Panc1 (cell line): ENCODE data around the gene DBT. TPM values are rescaled to one million over a fixed set of nuclear protein-coding genes. Genes with fewer than 3 reads are reported as not detected.

Source experiments
- ATAC-seq: fragments of 200-7000 bp; cut with Tn5 transposase; 2 replicates; pipeline ENCODE4 v1.9.1; 2020; ENCODE audit warnings: mild to moderate bottlenecking, moderate library complexity
- BruUV-seq: library from RNA; stranded (reverse); fragments of 400-500 nt; replicated peaks from 2 replicates; lab custom pipeline; 2021; lab: Mats Ljungman, UMichigan
- CTCF ChIA-PET: fragments of 300-600 bp; sonication (Branson Sonifier 250); formaldehyde crosslinking; loops from one replicate; lab custom pipeline; 2022; ENCODE audit warnings: antibody characterized with exemption; lab: Charles Lee
- POLR2A ChIA-PET: fragments of 300-600 bp; sonication (Branson Sonifier 250); formaldehyde crosslinking; loops from one replicate; lab custom pipeline; 2022; ENCODE audit warnings: antibody characterized with exemption; lab: Charles Lee
- DNase-seq: peaks from one replicate; pipeline ENCODE4 v3.0.0-alpha.2; 2010; ENCODE audit warnings: low read depth, low spot score
- H3K27ac ChIP-seq: 2 replicates; pipeline ENCODE4 v1.5.1; 2011; ENCODE audit warnings: mild to moderate bottlenecking, low read length, inconsistent platforms
- H3K27me3 ChIP-seq: fragments of 200-500 bp; sonication (Bioruptor generic); 2 replicates; pipeline ENCODE4 v1.6.0; 2014; ENCODE audit warnings: low read length, inconsistent platforms; ENCODE audit not compliant: control insufficient read depth, insufficient read depth
- H3K36me3 ChIP-seq: fragments of 200-500 bp; sonication (Bioruptor generic); 2 replicates; pipeline ENCODE4 v1.5.1; 2014; ENCODE audit warnings: inconsistent platforms, mild to moderate bottlenecking, low read length, moderate library complexity; ENCODE audit not compliant: control insufficient read depth, insufficient read depth
- H3K4me1 ChIP-seq: 2 replicates; pipeline ENCODE4 v1.5.1; 2011; ENCODE audit warnings: inconsistent platforms, mild to moderate bottlenecking, low read length, moderate library complexity; ENCODE audit not compliant: control insufficient read depth, insufficient read depth
- H3K4me3 ChIP-seq, 2 experiments: 2 replicates each; pipeline ENCODE4 v1.5.1; 2011 to 2012; ENCODE audit warnings: low read depth in 2 of 2, low read length in 2 of 2, mild to moderate bottlenecking in 2 of 2, inconsistent platforms in 1 of 2, moderate library complexity in 1 of 2
- H3K9me3 ChIP-seq: fragments of 200-500 bp; sonication (Bioruptor generic); 2 replicates; pipeline ENCODE4 v1.5.1; 2014; ENCODE audit warnings: low read depth, mild to moderate bottlenecking, inconsistent platforms, low read length, moderate library complexity; ENCODE audit not compliant: control insufficient read depth, insufficient read depth
- POLR2AphosphoS5 ChIP-seq: IDR thresholded peaks from 2 replicates; pipeline ENCODE4 v1.6.1; 2012; ENCODE audit warnings: mild to moderate bottlenecking, low read depth, low read length, moderate library complexity
- SIN3A ChIP-seq: IDR thresholded peaks from 2 replicates; pipeline ENCODE4 v1.6.1; 2012; ENCODE audit warnings: low read depth, mild to moderate bottlenecking, low read length, moderate library complexity, borderline replicate concordance; ENCODE audit not compliant: insufficient read depth
- TCF7L2 ChIP-seq: IDR thresholded peaks from 2 replicates; pipeline ENCODE4 v1.6.1; 2011; ENCODE audit warnings: mild to moderate bottlenecking, low read depth, low read length, inconsistent platforms
- in situ Hi-C: cut with HindIII; loops from 2 replicates; pipeline ENCODE4 v1.10.0; 2016; ENCODE audit warnings: low sequenced_read_pairs, low pct_unique_long_range_greater_than_20kb
- intact Hi-C: fragments of 100-400 bp; cut with micrococcal nuclease; formaldehyde crosslinking; loops from one replicate; pipeline ENCODE4 v1.10.0; 2022; ENCODE audit not compliant: unreplicated experiment
- total RNA-seq: library from RNA; stranded (reverse); gene quantifications from one replicate; pipeline ENCODE4 v1.2.1, GENCODE V29; 2021; ENCODE audit not compliant: unreplicated experiment
- TF ChIP-seq, protein P1 (sequence below): fragments of 450-650 bp; IDR thresholded peaks from 2 replicates; pipeline ENCODE4 v1.5.1; 2017; ENCODE audit warnings: mild to moderate bottlenecking
- TF ChIP-seq, protein P2 (sequence below), 2 experiments: IDR thresholded peaks; 2 replicates each; pipeline ENCODE4 v1.6.1; 2011 to 2012; ENCODE audit warnings: low read depth in 2 of 2, control low read depth in 1 of 2, low read length in 1 of 2, mild to moderate bottlenecking in 1 of 2, moderate library complexity in 1 of 2; ENCODE audit not compliant: insufficient read depth in 1 of 2

Gene DBT
- total RNA-seq, 1 experiment from 2014 or later: 5.2 TPM

DNA sequence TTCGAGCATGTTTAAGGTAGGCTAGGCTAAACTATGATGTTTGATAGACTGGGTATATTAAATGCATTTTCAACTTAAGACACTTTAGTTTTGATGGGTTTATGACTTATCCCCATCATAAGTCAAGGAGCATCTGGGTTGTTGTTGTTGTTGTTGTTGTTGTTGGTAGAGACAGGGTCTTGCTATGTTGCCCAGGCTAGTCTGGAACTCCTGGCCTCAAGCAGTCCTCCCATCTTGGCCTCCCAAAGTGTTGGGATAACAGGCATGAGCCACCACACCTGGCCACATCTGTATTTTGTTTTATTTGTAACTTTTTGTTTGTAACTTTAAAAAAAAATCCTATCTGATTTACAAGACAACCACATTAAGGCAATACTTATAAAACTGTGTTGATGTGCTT is 17.5 kb downstream of the DBT start:
- Histone ChIP-seq H3K27me3 (no peaks in the 10 kb centered on the region), H3K4me1 (no peaks in the 10 kb centered on the region), H3K36me3 (no peaks in the 10 kb centered on the region), H3K27ac (no peak overlapping the region), H3K9me3 (no peaks in the 10 kb centered on the region), H3K4me3 (no peak overlapping the region)
- DNase-seq (no peak), ATAC-seq (no peak)
- BruUV-seq: no TSS peak
- ChIA-PET CTCF (no interaction called here), POLR2A (no interaction called here)
- in situ Hi-C loops (no loop called here), intact Hi-C loops (no loop called here)
- no peak for TF ChIP-seq SIN3A
- TF ChIP-seq, protein P1, sequence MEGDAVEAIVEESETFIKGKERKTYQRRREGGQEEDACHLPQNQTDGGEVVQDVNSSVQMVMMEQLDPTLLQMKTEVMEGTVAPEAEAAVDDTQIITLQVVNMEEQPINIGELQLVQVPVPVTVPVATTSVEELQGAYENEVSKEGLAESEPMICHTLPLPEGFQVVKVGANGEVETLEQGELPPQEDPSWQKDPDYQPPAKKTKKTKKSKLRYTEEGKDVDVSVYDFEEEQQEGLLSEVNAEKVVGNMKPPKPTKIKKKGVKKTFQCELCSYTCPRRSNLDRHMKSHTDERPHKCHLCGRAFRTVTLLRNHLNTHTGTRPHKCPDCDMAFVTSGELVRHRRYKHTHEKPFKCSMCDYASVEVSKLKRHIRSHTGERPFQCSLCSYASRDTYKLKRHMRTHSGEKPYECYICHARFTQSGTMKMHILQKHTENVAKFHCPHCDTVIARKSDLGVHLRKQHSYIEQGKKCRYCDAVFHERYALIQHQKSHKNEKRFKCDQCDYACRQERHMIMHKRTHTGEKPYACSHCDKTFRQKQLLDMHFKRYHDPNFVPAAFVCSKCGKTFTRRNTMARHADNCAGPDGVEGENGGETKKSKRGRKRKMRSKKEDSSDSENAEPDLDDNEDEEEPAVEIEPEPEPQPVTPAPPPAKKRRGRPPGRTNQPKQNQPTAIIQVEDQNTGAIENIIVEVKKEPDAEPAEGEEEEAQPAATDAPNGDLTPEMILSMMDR: no peak
- TF ChIP-seq POLR2AphosphoS5: no peak
- TF ChIP-seq, protein P2, sequence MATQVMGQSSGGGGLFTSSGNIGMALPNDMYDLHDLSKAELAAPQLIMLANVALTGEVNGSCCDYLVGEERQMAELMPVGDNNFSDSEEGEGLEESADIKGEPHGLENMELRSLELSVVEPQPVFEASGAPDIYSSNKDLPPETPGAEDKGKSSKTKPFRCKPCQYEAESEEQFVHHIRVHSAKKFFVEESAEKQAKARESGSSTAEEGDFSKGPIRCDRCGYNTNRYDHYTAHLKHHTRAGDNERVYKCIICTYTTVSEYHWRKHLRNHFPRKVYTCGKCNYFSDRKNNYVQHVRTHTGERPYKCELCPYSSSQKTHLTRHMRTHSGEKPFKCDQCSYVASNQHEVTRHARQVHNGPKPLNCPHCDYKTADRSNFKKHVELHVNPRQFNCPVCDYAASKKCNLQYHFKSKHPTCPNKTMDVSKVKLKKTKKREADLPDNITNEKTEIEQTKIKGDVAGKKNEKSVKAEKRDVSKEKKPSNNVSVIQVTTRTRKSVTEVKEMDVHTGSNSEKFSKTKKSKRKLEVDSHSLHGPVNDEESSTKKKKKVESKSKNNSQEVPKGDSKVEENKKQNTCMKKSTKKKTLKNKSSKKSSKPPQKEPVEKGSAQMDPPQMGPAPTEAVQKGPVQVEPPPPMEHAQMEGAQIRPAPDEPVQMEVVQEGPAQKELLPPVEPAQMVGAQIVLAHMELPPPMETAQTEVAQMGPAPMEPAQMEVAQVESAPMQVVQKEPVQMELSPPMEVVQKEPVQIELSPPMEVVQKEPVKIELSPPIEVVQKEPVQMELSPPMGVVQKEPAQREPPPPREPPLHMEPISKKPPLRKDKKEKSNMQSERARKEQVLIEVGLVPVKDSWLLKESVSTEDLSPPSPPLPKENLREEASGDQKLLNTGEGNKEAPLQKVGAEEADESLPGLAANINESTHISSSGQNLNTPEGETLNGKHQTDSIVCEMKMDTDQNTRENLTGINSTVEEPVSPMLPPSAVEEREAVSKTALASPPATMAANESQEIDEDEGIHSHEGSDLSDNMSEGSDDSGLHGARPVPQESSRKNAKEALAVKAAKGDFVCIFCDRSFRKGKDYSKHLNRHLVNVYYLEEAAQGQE (IDR thresholded peaks at IDR 0.05; ENCODE audit: insufficient read depth in 1 of 2, low read depth in 2 of 2, low read length in 1 of 2): no peak
- no peak for TF ChIP-seq TCF7L2

DNA sequence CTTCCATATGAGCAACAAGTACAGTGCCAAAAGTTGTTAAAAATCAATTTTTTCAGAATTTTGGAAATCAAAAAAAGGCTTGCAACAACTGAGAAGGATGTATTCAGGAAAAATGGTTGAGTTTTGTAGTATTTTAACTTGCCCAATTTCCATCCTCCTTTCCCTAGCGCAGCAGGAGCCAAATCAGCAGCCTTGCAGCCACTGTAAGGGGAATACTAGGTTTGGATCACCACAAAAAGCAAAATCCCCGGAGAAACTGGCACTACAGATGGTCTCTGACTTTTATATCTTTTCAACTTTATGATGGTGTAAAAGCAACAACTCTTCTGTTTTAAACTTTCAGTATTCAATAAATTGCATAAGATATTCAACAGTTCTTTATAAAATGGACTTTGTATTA is 17.9 kb downstream of the DBT start:
- Histone ChIP-seq H3K4me3 (no peak overlapping the region), H3K27me3 (no peaks in the 10 kb centered on the region), H3K36me3 (no peaks in the 10 kb centered on the region), H3K9me3 (no peaks in the 10 kb centered on the region), H3K27ac (no peak overlapping the region), H3K4me1 (no peaks in the 10 kb centered on the region)
- intact Hi-C loops (no loop called here), in situ Hi-C loops (no loop called here)
- BruUV-seq: no TSS peak
- no peak for ATAC-seq
- CTCF ChIA-PET: no interaction called here
- TF ChIP-seq SIN3A: no peak
- TF ChIP-seq, protein P2 (IDR thresholded peaks at IDR 0.05; ENCODE audit: insufficient read depth in 1 of 2, low read depth in 2 of 2, low read length in 1 of 2): no peak
- POLR2A ChIA-PET: no interaction called here
- no peak for DNase-seq
